Dedifferentiated amniotic fluid mesenchymal stem cell (primary cell): ENCODE data around the gene KSR1.
A peak's percentile ranks its signal among the peaks of the same experiment; 100 is the strongest.

Experiments
- DNase-seq: peaks from one replicate; pipeline ENCODE4 v3.0.0-alpha.2; 2016; ENCODE audit errors: extremely low spot score

Gene KSR1

DNA sequence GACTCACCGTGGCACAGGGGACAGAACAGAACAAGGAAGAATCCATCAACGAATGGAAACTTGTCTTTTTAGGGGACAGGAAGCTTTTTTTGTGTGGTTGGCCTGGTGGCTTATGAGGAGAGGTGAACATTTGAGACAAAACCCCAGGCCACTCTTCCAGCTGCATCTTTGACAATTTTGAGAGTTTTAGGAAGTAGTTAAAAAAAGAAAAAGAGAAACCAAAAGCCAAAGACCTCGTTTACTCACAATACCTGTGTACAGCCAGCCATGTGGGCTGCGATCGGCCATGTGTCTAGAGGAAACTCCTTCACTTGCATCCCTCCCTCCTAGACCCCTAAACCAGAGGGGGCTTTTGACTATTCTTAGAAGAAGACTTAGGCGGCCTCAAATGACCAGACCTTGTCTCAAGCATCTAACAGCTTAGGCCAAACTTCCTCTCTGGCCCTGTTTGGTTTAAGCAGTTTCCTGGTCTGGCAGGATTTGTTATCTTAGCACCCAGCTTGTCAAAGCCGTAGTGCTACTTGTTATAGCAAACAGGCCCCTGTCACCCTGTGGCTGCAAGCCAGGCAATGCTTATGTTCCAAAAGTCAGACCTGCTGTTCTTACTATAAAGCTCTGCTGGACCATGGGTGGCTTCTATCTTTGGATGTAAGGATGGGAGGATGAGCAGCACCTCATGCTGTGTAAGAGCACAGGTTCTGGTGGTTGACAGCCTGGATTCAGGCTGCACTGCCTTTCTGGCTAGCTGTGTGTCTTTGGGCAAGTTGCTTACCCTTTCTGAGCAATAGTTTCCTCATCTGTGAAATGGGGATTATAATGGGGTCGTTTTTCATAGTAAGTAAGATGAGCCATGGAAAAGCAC is 17.7 kb downstream of the KSR1 start:
- DNase-seq = no peak

DNA sequence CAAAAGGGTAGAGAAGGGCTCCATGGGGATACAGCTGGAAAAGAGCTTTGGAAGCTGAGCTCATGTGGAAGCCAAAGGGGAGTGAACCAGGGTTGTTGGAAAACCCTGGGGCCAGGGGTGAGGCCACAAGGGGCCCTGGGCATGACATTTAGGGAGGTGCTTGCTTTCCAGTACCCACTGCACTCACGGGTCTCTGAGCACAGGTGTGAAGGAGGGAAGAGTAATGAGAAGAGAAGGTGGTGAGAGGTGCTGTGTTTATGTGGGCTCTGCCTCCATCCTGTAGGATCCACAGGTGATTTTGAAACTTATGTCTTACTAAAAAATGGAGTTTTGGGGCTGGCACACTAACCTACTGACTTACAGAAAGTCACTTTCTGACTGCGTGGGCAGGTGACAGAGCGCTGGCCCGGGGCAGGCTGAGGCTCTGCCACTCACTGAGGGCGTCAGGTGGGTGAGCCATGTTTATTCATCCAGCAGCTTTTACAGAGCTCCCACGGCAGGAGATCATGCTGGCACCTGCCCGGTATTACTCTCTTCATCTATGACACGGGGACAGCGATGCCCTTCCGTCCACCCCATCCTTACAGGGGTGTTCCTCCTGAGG is 18.9 kb downstream of the KSR1 start:
- DNase-seq = no peak

GRCh38 chr17:27475981-27476895 is 20.0 kb downstream of the KSR1 start:
- DNase-seq = no peak

DNA sequence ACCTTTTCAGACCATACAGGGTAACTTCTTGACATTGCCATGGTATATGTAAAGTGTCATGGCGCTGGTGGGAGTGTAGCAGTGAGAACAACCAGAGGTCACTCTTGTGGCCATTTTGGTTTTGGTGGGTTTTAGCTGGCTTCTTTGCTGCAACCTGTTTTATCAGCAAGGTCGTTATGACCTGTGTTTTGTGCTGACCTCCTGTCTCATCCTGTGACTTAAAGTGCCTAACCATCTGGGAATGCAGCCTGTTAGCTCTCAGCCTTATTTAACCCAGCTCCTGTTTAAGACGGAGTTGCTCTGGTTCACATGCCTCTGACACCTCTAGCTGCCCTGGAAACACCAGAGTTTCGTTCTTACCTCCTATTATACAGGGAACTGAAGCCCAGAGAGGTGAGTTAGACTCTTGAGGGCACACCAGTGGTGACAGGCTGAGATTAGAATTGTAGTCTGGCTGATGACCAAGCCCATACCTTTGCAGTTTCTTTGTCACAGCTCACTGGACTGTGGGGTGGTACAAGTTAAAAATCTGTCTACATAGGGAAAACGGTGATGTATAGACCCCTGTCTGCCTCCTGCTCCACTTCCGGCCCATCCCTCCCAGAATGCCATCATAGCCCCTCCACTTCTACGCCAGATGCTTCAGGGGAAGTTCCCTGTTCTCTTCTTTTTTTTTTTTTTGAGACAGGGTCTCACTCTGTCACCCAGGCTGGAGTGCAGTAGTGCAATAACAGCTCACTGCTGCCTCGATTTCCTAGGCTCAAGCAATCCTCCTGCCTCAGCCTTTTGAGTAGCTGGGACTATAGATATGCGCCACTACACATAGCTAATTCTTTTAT is 21.0 kb downstream of the KSR1 start:
- no peak for DNase-seq

DNA sequence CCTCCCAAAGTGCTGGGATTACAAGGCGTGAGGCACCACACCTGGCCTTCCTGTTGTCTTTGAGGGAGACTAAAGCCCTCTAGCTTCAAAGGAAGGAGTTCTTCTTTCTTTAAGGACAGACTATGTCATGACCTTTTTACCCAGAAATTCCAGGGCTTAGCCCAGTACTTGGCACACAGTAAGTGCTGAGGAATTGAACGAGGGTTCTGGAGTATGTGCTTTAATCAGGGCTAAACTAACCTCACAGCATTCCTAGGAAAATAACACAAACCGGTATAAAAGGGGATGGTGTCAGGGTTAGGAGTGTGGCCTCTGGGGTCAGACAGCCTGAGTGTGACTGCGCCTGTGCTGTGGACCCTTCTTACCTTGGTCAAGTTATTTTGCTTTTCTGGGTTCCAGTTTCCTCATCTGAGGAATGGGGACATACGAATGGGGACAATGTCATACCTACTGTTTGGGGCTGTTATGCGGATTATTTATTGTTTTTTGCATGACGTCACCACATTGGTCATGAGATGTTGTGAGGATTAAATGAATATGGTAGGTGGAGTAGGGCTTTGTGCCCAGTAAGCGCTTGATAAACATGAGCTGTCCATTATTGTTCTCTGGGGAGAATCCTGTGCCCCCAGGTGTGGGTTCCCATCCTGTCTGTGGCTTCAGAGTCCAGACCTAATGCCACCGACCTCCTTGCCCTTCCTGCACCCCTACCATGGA is 21.9 kb downstream of the KSR1 start:
- DNase-seq = no peak

- DNase-seq = no peak
Measured at GRCh38 chr17:27478901-27479538, 22.8 kb downstream of the KSR1 start.

DNA sequence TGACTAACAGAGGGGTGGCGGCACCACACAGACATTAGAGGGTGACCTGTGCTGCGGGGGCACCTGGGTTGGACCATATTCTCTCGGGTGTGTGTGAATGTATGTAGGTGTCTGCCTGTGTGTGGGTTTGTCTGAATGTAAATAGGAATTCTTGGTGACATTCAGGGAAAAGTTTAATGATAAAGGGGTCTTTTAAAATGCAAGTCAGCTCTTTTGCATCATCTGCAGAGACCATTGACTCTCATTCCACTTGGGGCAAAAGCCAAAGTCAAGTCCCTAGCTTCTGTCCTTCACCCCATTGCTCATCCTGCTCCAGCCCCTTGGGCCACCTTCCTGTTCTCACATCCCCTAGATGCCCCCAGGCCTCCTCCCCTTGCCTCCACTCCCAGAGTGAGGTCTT is 23.6 kb downstream of the KSR1 start:
- no peak for DNase-seq

DNA sequence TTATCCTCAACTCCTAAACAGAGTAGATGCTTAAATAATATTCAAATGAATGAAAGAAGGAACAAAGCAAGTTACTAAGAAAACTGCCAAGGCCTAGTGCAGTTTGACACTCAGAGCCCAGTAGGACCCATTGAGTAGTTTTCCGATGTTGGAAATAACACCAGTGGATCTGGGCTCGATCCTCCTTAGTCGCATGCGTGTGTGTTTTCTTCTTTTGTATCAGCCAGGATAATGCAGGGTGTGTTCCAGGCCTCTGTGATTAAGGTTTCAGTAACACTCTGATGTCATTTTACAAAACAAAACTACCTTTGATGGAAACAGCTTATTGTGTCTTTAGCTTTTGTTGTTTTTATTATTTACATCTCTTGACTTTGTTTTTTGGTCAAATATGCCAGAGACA is 24.5 kb downstream of the KSR1 start:
- no peak for DNase-seq

DNA sequence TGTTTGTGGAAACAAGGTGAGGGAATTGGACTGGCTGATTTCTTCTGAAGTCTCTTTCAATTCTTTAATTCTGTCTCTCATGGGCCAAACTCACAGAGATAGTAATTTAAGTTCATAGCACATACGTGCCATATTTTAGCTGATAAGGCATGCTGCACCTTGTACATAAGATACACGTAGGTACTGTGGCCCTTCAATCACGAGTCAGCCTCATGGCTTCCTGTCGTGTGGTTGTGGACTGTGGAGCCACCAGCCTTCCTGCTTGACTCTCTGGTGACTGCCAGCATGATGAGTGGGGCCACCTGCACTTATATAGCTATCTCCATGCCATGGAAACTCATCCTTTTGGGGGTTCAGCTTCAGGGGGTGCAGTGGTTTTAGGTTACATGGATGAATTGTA is 25.1 kb downstream of the KSR1 start:
- no peak for DNase-seq

GRCh38 chr17:27485125-27485524 is 28.9 kb downstream of the KSR1 start:
- DNase-seq = no peak

DNA sequence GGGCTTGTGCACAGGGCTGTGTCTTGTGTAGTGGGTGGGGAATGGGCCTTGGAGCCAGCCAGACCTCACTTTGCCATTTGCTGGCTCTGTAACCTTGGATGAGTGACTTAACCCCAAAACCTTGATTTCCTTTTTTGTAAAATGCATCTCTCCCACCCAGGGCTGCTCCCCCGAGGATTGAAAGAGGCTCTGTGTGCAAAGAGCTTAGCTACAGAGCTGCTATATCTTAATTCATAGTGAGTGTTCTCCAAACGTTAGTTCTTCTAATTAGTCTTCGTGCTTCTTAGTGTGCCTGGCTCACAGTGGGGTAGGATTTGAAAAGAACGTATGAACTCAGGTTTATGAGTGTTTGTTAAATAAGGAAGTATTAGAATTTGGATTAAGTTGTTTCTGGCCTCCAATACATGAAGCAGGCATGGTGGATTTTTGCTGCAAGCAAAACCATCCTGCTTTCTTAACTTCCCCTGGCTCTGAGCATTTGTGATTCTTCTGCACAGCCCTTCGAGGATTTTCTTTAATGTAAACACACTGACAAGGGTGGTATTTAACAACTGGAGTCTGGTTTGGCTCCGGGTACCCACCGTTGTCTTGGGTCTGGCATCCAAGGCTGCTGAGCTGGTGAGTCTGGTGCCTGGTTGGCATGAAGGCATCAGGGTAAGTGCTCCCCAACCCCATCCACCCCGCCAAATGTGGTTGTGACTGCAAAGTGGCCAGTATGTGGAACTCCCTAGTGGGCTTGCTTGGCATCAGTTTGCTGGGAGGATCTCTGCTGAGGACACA is 29.7 kb downstream of the KSR1 start:
- no peak for DNase-seq

- no peak for DNase-seq
Measured at GRCh38 chr17:27486741-27487140, 30.5 kb downstream of the KSR1 start.

DNA sequence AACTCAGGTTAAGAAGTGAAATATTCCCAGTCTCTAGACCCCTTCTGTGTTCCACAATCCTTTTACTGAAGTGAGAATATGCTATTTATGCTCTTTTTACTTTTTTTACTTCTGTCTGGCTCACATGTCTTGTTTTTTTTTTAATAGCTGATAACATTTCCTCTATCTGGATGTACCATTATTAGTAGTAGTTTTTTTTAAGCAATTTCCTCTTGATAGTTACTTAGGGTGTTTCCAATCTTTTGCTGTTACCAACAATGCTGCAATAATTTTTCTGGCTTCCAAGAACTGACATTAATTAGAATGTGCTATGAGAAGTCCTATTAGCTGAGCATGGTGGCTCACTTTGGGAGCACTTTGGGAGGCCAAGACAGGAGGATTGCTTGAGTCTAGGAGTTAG is 32.0 kb downstream of the KSR1 start:
- no peak for DNase-seq

DNA sequence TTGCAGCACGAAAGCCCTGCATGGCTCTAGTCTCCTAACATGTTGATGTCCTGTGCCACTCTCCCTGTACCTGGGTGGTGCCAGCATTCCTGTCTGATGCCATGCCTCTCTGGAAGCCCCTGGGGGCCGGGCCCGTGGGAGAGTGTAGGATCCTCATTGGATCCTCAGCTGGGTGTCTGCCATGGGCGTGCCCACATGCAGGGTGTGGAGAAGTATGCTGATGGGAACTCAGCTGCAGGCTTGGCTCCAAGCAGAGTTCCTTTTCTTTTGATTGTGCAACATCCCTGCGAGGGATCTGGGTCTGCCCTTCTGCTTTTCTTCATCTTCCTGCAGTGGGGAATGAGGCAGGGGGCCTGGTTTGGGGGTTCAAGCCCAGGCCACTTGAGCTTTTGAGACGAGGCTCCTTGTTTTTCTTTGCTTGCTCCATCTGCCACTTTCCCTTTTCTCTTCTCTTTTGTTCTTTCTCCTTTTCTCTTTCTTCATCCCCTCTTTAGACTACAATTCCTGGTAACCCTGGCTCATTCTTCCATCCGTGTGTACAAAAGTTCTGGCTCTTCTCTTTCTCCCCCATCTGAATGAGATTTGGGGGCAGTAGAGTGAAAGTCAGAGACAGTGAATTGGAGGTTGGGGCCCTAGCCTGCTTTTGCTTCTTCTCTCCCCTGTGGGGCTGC is 32.9 kb downstream of the KSR1 start:
- peak; percentile 67 for DNase-seq

GRCh38 chr17:27490391-27490790 is 34.1 kb downstream of the KSR1 start:
- DNase-seq = no peak

DNA sequence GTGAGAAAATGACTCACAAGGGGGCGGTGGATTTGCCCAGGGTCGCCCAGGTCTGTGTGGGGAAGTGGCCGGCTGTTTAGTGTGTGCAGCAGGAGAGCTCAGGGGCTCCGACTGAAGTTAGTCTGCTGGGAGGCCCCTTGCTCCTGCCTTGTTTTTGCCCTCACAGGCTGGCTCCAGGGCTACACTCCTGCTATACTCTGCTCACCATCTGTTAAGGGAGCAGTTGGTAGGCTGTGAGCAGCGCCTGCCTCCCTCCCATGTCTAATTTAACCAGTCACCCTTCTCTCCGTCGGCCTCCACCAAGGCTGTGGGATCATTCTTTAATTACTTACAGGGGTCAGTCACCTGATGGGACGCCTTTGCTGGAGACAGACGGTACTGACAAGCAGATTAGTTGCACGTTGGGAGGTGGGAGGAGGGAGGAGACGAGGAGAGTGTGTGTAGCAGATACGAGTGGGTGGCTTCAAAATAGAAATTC is 35.5 kb downstream of the KSR1 start:
- DNase-seq = no peak

- DNase-seq = no peak
Measured at GRCh38 chr17:27492470-27492869, 36.2 kb downstream of the KSR1 start.

DNA sequence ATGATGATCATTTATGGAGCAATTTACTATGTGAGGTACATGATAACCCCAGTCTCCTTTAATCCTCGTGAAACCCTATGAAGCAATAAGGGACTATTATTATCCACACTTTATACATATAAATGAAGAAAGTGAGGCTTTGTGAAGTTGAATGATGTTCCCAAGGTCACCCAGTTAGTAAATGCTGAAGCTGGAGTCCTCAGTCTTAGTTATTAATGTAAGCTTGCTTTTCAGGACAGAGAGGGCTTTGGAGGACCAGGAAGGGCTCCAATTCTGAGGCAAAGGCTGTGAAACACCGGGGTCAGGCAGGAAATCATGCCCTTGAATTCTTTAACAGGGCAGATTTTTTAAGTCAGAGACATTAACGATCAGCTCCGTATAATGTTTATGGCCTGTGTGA is 36.8 kb downstream of the KSR1 start:
- no peak for DNase-seq
